Measurements from ENCODE around the gene OSBPL9. TPM values are rescaled to one million over a fixed set of nuclear protein-coding genes. Genes with fewer than 3 reads are reported as not detected.

Gene OSBPL9
- total and polyA plus RNA-seq, 2 experiments from 2014 or later, result 32.2 to 37.0 TPM

DNA sequence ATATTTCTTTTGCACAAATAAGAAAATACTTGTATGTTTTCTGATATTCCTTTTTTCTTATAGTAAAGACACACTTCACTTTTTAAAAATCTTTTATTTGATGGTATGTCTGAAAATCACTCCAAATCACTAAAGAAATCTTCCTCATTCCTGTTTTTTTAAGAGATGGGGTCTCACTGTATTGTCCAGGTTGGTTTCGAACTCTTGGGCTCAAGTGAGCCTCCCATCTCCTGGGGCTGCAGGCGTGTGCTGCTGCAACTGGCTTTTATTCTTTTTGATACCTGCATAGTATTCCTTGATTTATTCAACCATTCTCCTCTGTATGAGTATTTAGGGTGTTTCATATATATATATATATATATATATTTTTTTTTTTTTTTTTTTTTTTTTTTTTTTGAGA lies 88.1 kb downstream of the OSBPL9 start:
- Histone ChIP-seq H3K4me1 (ENCODE audit: insufficient read depth) (no peaks in the 10 kb centered on the region), H3K27me3 (replicated peaks; ENCODE audit: insufficient read depth) (no peaks in the 10 kb centered on the region), H3K27ac (no peak overlapping the region), H2AFZ (no peak overlapping the region), H3K36me3 (ENCODE audit: low read depth) (no peaks in the 10 kb centered on the region), H3K4me3 (no peak overlapping the region), H4K20me1 (ENCODE audit: insufficient read depth) (no peaks in the 10 kb centered on the region), H3K9me3 (ENCODE audit: low read depth) (no peaks in the 10 kb centered on the region), H3K79me2 (ENCODE audit: insufficient read depth) (peaks cover 78% of the 10 kb centered on the region), H3F3A (ENCODE audit: insufficient read depth) (no peaks in the 10 kb centered on the region), H3K9me2 (ENCODE audit: insufficient read depth) (no peaks in the 10 kb centered on the region), H3K4me2 (ENCODE audit: unreplicated experiment) (no peak overlapping the region), H3K9ac (no peak overlapping the region)
- TF ChIP-seq EZH2phosphoT487 (IDR thresholded peaks at IDR 0.05; ENCODE audit: insufficient read depth, low read depth) (no peak), EZH2 (IDR thresholded peaks at IDR 0.05; ENCODE audit: insufficient read depth, poor library complexity, severe bottlenecking) (no peak)
- in situ Hi-C loops (cut with MboI), result no loop called here
- WGBS, 2 experiments (ENCODE audit: low coverage in 1 of 2, low lambda C conversion rate in 2 of 2, missing lambda C conversion rate in 2 of 2), result 91 to 94% methylated on average over 2 of the region's 2 CpGs
- no peak for DNase-seq

DNA sequence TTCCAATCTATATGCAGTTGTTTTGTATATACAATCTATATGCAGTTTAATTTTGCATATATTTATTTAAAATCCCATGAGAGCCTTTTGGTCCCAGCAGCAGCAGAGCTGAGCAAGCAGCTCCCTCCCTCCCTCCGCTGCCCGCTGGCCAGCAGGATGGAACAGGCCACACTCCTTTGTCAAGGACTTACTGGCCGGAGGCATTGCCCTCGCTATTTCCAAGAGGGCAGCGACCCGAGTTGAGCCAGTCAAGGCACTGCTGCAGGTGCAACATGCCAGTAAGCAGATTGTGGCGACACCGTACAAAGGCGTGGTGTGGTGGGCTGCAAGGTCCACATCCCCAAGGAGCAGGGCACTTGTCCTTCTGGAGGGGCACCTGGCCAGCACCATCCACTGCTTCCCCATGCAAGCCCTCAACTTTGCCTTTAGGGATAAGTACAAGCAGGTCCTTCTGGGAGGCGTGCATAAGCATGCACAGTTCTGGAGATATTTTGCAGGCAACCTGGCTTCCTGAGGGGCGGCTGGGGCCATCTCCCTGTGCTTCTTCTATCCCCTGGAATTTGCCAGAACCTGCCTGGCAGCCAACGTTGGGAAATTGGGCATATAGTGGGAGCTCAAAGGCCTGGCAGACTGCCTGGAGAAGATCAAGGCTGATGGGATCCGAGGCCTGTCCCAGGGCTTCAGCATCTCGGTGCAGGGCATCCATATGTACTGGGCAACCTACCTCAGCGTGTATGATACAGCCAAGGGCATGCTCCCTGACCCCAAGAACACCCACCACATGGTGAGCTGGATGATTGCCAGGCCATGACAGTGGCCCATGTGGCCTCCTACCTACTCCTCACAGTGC lies 92.2 kb downstream of the OSBPL9 start:
- H3K27ac ChIP-seq, result no peak overlapping the region
- H3K4me2 ChIP-seq (ENCODE audit: unreplicated experiment), result no peak overlapping the region
- in situ Hi-C loops (cut with MboI), result no loop called here
- 91 to 95% methylated on average over 15 of the region's 15 CpGs for WGBS, 2 experiments (ENCODE audit: low coverage in 1 of 2, low lambda C conversion rate in 2 of 2, missing lambda C conversion rate in 2 of 2)
- no peaks in the 10 kb centered on the region for H3F3A ChIP-seq (ENCODE audit: insufficient read depth)
- H3K79me2 ChIP-seq (ENCODE audit: insufficient read depth), result peaks cover 68% of the 10 kb centered on the region
- H3K9ac ChIP-seq, result no peak overlapping the region
- no peak for DNase-seq
- no peaks in the 10 kb centered on the region for H3K9me2 ChIP-seq (ENCODE audit: insufficient read depth)
- H4K20me1 ChIP-seq (ENCODE audit: insufficient read depth), result no peaks in the 10 kb centered on the region
- no peaks in the 10 kb centered on the region for H3K4me1 ChIP-seq (ENCODE audit: insufficient read depth)
- H2AFZ ChIP-seq, result no peak overlapping the region
- H3K27me3 ChIP-seq (replicated peaks; ENCODE audit: insufficient read depth), result no peaks in the 10 kb centered on the region
- H3K9me3 ChIP-seq (ENCODE audit: low read depth), result no peaks in the 10 kb centered on the region
- H3K36me3 ChIP-seq (ENCODE audit: low read depth), result no peaks in the 10 kb centered on the region
- TF ChIP-seq EZH2phosphoT487 (IDR thresholded peaks at IDR 0.05; ENCODE audit: insufficient read depth, low read depth) (no peak), EZH2 (IDR thresholded peaks at IDR 0.05; ENCODE audit: insufficient read depth, poor library complexity, severe bottlenecking) (no peak)
- H3K4me3 ChIP-seq, result no peak overlapping the region

- in situ Hi-C loops (cut with MboI), result no loop called here
- H3K79me2 ChIP-seq (ENCODE audit: insufficient read depth), result peaks cover 60% of the 10 kb centered on the region
- no peak overlapping the region for H3K4me3 ChIP-seq
- no peak overlapping the region for H3K4me2 ChIP-seq (ENCODE audit: unreplicated experiment)
- H3K9me3 ChIP-seq (ENCODE audit: low read depth), result no peaks in the 10 kb centered on the region
- H4K20me1 ChIP-seq (ENCODE audit: insufficient read depth), result no peaks in the 10 kb centered on the region
- no peak overlapping the region for H2AFZ ChIP-seq
- H3K27me3 ChIP-seq (replicated peaks; ENCODE audit: insufficient read depth), result no peaks in the 10 kb centered on the region
- no peaks in the 10 kb centered on the region for H3K36me3 ChIP-seq (ENCODE audit: low read depth)
- H3K9me2 ChIP-seq (ENCODE audit: insufficient read depth), result no peaks in the 10 kb centered on the region
- H3K27ac ChIP-seq, result no peak overlapping the region
- no peaks in the 10 kb centered on the region for H3K4me1 ChIP-seq (ENCODE audit: insufficient read depth)
- WGBS, 2 experiments (ENCODE audit: low coverage in 1 of 2, low lambda C conversion rate in 2 of 2, missing lambda C conversion rate in 2 of 2), result 90 to 94% methylated on average over 2 of the region's 2 CpGs
- no peak overlapping the region for H3K9ac ChIP-seq
- DNase-seq, result no peak
- TF ChIP-seq EZH2 (IDR thresholded peaks at IDR 0.05; ENCODE audit: insufficient read depth, poor library complexity, severe bottlenecking) (no peak), EZH2phosphoT487 (IDR thresholded peaks at IDR 0.05; ENCODE audit: insufficient read depth, low read depth) (no peak)
- no peaks in the 10 kb centered on the region for H3F3A ChIP-seq (ENCODE audit: insufficient read depth)
These were observed 93.1 kb downstream of the OSBPL9 start for GRCh38 chr1:51709951-51710350.

- H3K4me1 ChIP-seq (ENCODE audit: insufficient read depth), result no peaks in the 10 kb centered on the region
- no peaks in the 10 kb centered on the region for H3K9me3 ChIP-seq (ENCODE audit: low read depth)
- H3K4me2 ChIP-seq (ENCODE audit: unreplicated experiment), result no peak overlapping the region
- no peak for DNase-seq
- H3K4me3 ChIP-seq, result no peak overlapping the region
- WGBS, 2 experiments (ENCODE audit: low coverage in 1 of 2, low lambda C conversion rate in 2 of 2, missing lambda C conversion rate in 2 of 2), result 96 to 100% methylated on average over 1 of the region's 1 CpG
- H3K9me2 ChIP-seq (ENCODE audit: insufficient read depth), result no peaks in the 10 kb centered on the region
- H2AFZ ChIP-seq, result no peak overlapping the region
- TF ChIP-seq EZH2phosphoT487 (IDR thresholded peaks at IDR 0.05; ENCODE audit: insufficient read depth, low read depth) (no peak), EZH2 (IDR thresholded peaks at IDR 0.05; ENCODE audit: insufficient read depth, poor library complexity, severe bottlenecking) (no peak)
- no peak overlapping the region for H3K27ac ChIP-seq
- in situ Hi-C loops (cut with MboI), result no loop called here
- no peaks in the 10 kb centered on the region for H3K36me3 ChIP-seq (ENCODE audit: low read depth)
- no peaks in the 10 kb centered on the region for H3F3A ChIP-seq (ENCODE audit: insufficient read depth)
- H3K79me2 ChIP-seq (ENCODE audit: insufficient read depth), result peaks cover 53% of the 10 kb centered on the region
- no peaks in the 10 kb centered on the region for H4K20me1 ChIP-seq (ENCODE audit: insufficient read depth)
- H3K27me3 ChIP-seq (replicated peaks; ENCODE audit: insufficient read depth), result no peaks in the 10 kb centered on the region
- no peak overlapping the region for H3K9ac ChIP-seq
These were observed 95.7 kb downstream of the OSBPL9 start for GRCh38 chr1:51712590-51712989.
